ENCODE results near the gene CDH15. TPM values are rescaled to one million over a fixed set of nuclear protein-coding genes. Genes with fewer than 3 reads are reported as not detected.
A peak's percentile ranks its signal among the peaks of the same experiment; 100 is the strongest.

The CDH15 gene
- total and polyA plus RNA-seq, 2 of the 13 experiments (the other 11 are each of a cell fraction or from before 2014, with no cell fraction given): 0.74 to 2.2 TPM

DNA sequence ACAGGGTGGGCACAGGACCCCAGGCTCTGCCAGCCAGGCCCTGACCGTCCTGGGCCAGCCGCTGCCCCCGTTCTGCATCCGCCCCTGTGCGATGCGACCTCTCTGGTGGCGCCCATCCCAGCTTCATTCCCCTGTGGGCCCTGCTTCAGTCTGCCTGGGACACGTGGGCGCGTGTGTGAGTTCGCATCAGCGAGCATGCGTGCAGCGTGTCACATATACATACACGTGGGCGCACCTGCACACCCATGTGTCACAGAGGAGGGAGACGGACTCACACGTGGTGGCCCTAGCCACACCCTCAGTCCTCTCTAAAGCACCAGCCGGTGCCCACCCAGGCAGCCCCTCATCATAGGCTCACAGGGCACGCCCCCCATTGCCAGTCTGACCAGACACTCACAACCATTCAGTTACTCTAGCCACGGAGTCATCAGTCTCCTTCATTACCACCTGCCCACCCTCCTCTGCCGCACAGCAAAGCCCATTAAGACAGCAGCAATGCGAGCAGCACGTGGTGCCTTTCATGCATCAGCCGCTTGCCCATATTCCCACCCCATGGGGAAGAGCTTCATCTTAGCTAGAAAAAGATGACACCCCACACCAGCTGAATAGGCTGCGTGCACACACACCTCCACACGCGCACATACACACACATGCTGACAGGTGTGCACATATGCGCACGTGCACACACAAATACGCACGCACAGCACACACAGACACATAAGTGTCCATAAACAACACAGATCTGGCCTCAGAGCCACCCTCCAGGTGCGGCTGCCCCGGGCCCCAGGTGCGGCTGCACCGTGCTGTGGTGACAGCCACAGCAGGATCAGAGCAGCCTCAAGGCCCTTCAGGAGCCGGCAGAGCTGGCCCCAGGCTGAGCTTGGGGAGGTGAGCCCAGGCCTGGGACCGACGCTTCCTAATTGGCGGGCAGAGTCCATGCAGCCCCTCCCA, 9.5 kb upstream of the CDH15 start (continued):
- TF ChIP-seq ARID4A (CRISPR knock-in tag; IDR thresholded peaks at IDR 0.05; ENCODE audit: borderline replicate concordance) (peak; percentile 45; the same call in 1 of the 2 replicates), TBX3 (IDR thresholded peaks at IDR 0.05; ENCODE audit: borderline replicate concordance) (0 out of 2 replicates have a peak, but pooled peaks have one; percentile 18), ZNF776 (CRISPR knock-in tag; IDR thresholded peaks at IDR 0.05) (peak; percentile 49; the same call in 1 of the 2 replicates), RCOR2 (CRISPR knock-in tag; IDR thresholded peaks at IDR 0.05) (no peak), HMGXB3 (CRISPR knock-in tag; IDR thresholded peaks at IDR 0.05; ENCODE audit: borderline replicate concordance) (no peak), ZNF569 (CRISPR knock-in tag; IDR thresholded peaks at IDR 0.05; ENCODE audit: borderline replicate concordance) (no peak), HMG20B (CRISPR knock-in tag; conservative IDR thresholded peaks at IDR 0.05) (no peak), ZNF761 (CRISPR knock-in tag; conservative IDR thresholded peaks at IDR 0.05) (no peak), ZNF256 (CRISPR knock-in tag; conservative IDR thresholded peaks at IDR 0.05) (no peak), LCORL (IDR thresholded peaks at IDR 0.05) (no peak), LCORL (CRISPR knock-in tag; IDR thresholded peaks at IDR 0.05) (0 out of 2 replicates have a peak, but pooled peaks have one; percentile 25), ZBTB33 (CRISPR knock-in tag; IDR thresholded peaks at IDR 0.05) (peak; percentile 68; the same call in 1 of the 2 replicates), GMEB2 (CRISPR knock-in tag; IDR thresholded peaks at IDR 0.05; ENCODE audit: low read depth) (no peak), ZFX (CRISPR knock-in tag; IDR thresholded peaks at IDR 0.05; ENCODE audit: low read depth) (0 out of 2 replicates have a peak, but pooled peaks have one; percentile 19), ZNF552 (CRISPR knock-in tag; IDR thresholded peaks at IDR 0.05; ENCODE audit: borderline replicate concordance) (peak; percentile 46; the same call in 1 of the 2 replicates), HOXA3 (CRISPR knock-in tag; IDR thresholded peaks at IDR 0.05) (0 out of 2 replicates have a peak, but pooled peaks have one; percentile 14)
